HFFc6 (cell line): Measurements from ENCODE around the gene OR4C3. TPM values are rescaled to one million over a fixed set of nuclear protein-coding genes. Genes with fewer than 3 reads are reported as not detected.
"Not testable (repeated sequence)": the region's sequence is repeated elsewhere in the genome, so short reads cannot be mapped to it uniquely, and the experiment has no call there.

Source experiments
- DNase-seq: peaks from one replicate; pipeline ENCODE4 v3.0.0-alpha.2; 2018
- H3K27ac Mint-ChIP-seq: 2 replicates; pipeline ENCODE4 v1.8.0; 2020; ENCODE audit warnings: mild to moderate bottlenecking, mixed read lengths
- H3K27me3 Mint-ChIP-seq: 2 replicates; pipeline ENCODE4 v1.8.0; 2021; ENCODE audit warnings: mild to moderate bottlenecking, moderate library complexity, mixed read lengths; ENCODE audit not compliant: insufficient read depth
- H3K36me3 Mint-ChIP-seq: 2 replicates; pipeline ENCODE4 v1.8.0; 2021; ENCODE audit warnings: low read depth, mixed read lengths
- H3K4me1 Mint-ChIP-seq: 2 replicates; pipeline ENCODE4 v1.8.0; 2020; ENCODE audit warnings: low read depth, mixed read lengths
- H3K4me3 Mint-ChIP-seq: 2 replicates; pipeline ENCODE4 v1.8.0; 2020; ENCODE audit warnings: mild to moderate bottlenecking, moderate library complexity, mixed read lengths
- H3K9me3 Mint-ChIP-seq: 2 replicates; pipeline ENCODE4 v1.8.0; 2020; ENCODE audit warnings: mild to moderate bottlenecking, mixed read lengths
- CTCF ChIP-seq: fragments of 200-600 bp; sonication (generic); IDR thresholded peaks from 2 replicates; pipeline ENCODE4 v1.5.0; 2021; ENCODE audit warnings: antibody characterized with exemption, mild to moderate bottlenecking
- total RNA-seq, 6 experiments: library from RNA; stranded (reverse); fragmentation: NEBNext Ultra II Directional; extraction: Animal tissue kit (Norgen Biotek cat#: 25700); gene quantifications; 2 replicates in 1 of 6; 3 replicates in 5 of 6; pipeline ENCODE4 v1.2.3, GENCODE V29; 2021

Gene OR4C3
- total RNA-seq, 6 experiments from 2014 or later, result not detected

GRCh38 chr11:48354013-48354412 lies 29.3 kb downstream of the OR4C3 start:
- no peak overlapping the region for H3K4me3 Mint-ChIP-seq
- no peaks in the 10 kb centered on the region for H3K4me1 Mint-ChIP-seq
- DNase-seq, result no peak
- H3K27me3 Mint-ChIP-seq, result no peaks in the 10 kb centered on the region; the same call in 1 of the 2 replicates
- no peak for TF ChIP-seq CTCF
- peaks cover 48% of the 10 kb centered on the region for H3K9me3 Mint-ChIP-seq
- no peak overlapping the region for H3K27ac Mint-ChIP-seq
- no peaks in the 10 kb centered on the region for H3K36me3 Mint-ChIP-seq

- no peaks in the 10 kb centered on the region for H3K27me3 Mint-ChIP-seq
- H3K4me3 Mint-ChIP-seq, result no peak overlapping the region
- no peaks in the 10 kb centered on the region for H3K36me3 Mint-ChIP-seq
- TF ChIP-seq CTCF, result no peak
- no peak for DNase-seq
- H3K4me1 Mint-ChIP-seq, result no peaks in the 10 kb centered on the region
- no peak overlapping the region for H3K27ac Mint-ChIP-seq
- peaks cover 44% of the 10 kb centered on the region for H3K9me3 Mint-ChIP-seq
Measured at GRCh38 chr11:48354677-48355076, 30.0 kb downstream of the OR4C3 start.

- not testable (repeated sequence) for H3K4me3 Mint-ChIP-seq, H3K36me3 Mint-ChIP-seq, H3K27ac Mint-ChIP-seq, DNase-seq, H3K4me1 Mint-ChIP-seq, H3K27me3 Mint-ChIP-seq
- peaks cover 43% of the 10 kb centered on the region for H3K9me3 Mint-ChIP-seq
Measured at GRCh38 chr11:48361289-48361688, 36.6 kb downstream of the OR4C3 start.

- no peak for TF ChIP-seq CTCF
- Mint-ChIP-seq H3K4me3 (no peak within 1 kb of the TSS), H3K9me3 (peaks cover 27% of the 10 kb centered on the region), H3K27me3 (no peaks in the 10 kb centered on the region), H3K36me3 (no peaks in the 10 kb centered on the region), H3K27ac (no peak within 1 kb of the TSS), H3K4me1 (no peaks in the 10 kb centered on the region)
- DNase-seq, result no peak
Measured at GRCh38 chr11:48366365-48366764, 41.6 kb downstream of the OR4C3 start, which contains the start of gene OR4C5. TSS of gene OR4C5 (minus strand) at chr11:48366465. CDS start at chr11:48366465, 0 bp downstream.

Other genes starting within 250 kb of the OR4C3 start
- gene OR4B1, start 108.1 kb upstream of the OR4C3 start, total RNA-seq, result not detected
- not detected for gene OR4X2, start 79.8 kb upstream of the OR4C3 start, total RNA-seq
- not detected for gene OR4X1, start 61.1 kb upstream of the OR4C3 start, total RNA-seq
- gene OR4S1, start 18.7 kb upstream of the OR4C3 start, total RNA-seq, result not detected
- not detected for gene OR4C5, start 41.5 kb downstream of the OR4C3 start, total RNA-seq
- gene OR4A47, start 163.9 kb downstream of the OR4C3 start, total RNA-seq, result not detected